Ovary (tissue), 9 donors: ENCODE results near the gene MTCH2. TPM values are rescaled to one million over a fixed set of nuclear protein-coding genes. Genes with fewer than 3 reads are reported as not detected.
A peak's percentile ranks its signal among the peaks of the same experiment; 100 is the strongest.

Experiments used
- DNase-seq, 5 donors: peaks; one replicate each; pipeline ENCODE4 v3.0.0-alpha.2; 2019 to 2020
- H3K27ac ChIP-seq, 2 donors: fragments of 200-600 bp; one replicate each; pipeline versions ENCODE4 v1.5.1 to v1.8.0; 2019 to 2022
- H3K27me3 ChIP-seq: fragments of 200-600 bp; one replicate; pipeline ENCODE4 v1.8.0; 2022
- H3K36me3 ChIP-seq: fragments of 200-600 bp; sonication (generic); one replicate; pipeline ENCODE4 v1.5.1; 2019
- H3K4me1 ChIP-seq: one replicate; pipeline ENCODE4 v1.8.1; 2013; ENCODE audit warnings: mild to moderate bottlenecking, moderate library complexity; ENCODE audit not compliant: insufficient read depth
- H3K4me3 ChIP-seq: fragments of 200-600 bp; sonication (generic); one replicate; pipeline ENCODE4 v1.5.1; 2017
- H3K9me3 ChIP-seq, 2 donors: fragments of 200-600 bp in 1 of 2; sonication (generic) in 1 of 2; one replicate each; pipeline versions ENCODE4 v1.5.1 to v1.8.1; 2013 to 2019; ENCODE audit warnings: mild to moderate bottlenecking in 1 of 2, moderate library complexity in 1 of 2
- CTCF ChIP-seq, 3 donors: fragments of 450-650 bp in 2 of 3; fragments of 200-600 bp in 1 of 3; IDR thresholded peaks; one replicate each; pipeline versions ENCODE4 v1.5.1 to v1.8.0; 2016 to 2022; ENCODE audit warnings: antibody characterized with exemption in 3 of 3, mild to moderate bottlenecking in 1 of 3
- EP300 ChIP-seq: sonication (generic); formaldehyde crosslinking; IDR thresholded peaks from one replicate; pipeline ENCODE4 v1.6.1; 2017; ENCODE audit warnings: antibody characterized with exemption
- POLR2A ChIP-seq: fragments of 450-650 bp; IDR thresholded peaks from one replicate; pipeline ENCODE4 v1.6.1; 2017; ENCODE audit warnings: antibody characterized with exemption, mild to moderate bottlenecking, moderate library complexity
- WGBS, 3 donors: extraction: QIAGEN DNeasy Blood & Tissue Kit in 1 of 3; methylation state at CpG; one replicate each; pipeline versions ENCODE4 v1.1.5 to v1.1.7; 2013 to 2017; 5-methylcytosine and 5-hydroxymethylcytosine counted together
- intact Hi-C, 4 donors: fragments of 100-400 bp; cut with DNase I; formaldehyde crosslinking; loops; one replicate each; pipeline versions ENCODE4 v1.11.0 to v1.15.1; 2022 to 2023
- polyA plus RNA-seq, 2 donors: library from polyadenylated mRNA; stranded (reverse); fragments of 200-250 nt in 1 of 2; fragments of 350-450 nt in 1 of 2; fragmentation: Illumina TruSeq in 1 of 2; extraction: RNeasy Lipid Tissue Mini Kit (QIAGEN cat#74804) in 1 of 2; gene quantifications; one replicate each; pipeline ENCODE4 v1.2.3, GENCODE V29; 2013 to 2014
- total RNA-seq, 7 donors: library from RNA; depleted of rRNA in 2 of 7; stranded (reverse); fragments of >200 nt in 2 of 7; fragmentation: NEBNext Ultra II Directional in 3 of 7; extraction: Animal tissue kit (Norgen Biotek cat#: 25700) in 3 of 7; gene quantifications; one replicate each; pipeline versions ENCODE4 v1.1.0 to v1.2.4, GENCODE V29; 2016 to 2023
- donor health status: DM: no; HTN: no; CAD: no; lungs with moderate emphysema.
- donor health status: DM: no; HTN: no; CAD: no.
- donor health status: Bipolar disorder and iron deficiency.
- donor health status: DM: yes; HTN: yes; CAD: no.
- donor health status: DM: no; HTN: no; CAD: no.
- donor health status: DM: yes; HTN: yes; CAD: no.

MTCH2 gene
- total and polyA plus RNA-seq, 9 donors: 13.0 to 51.2 (median 38.8) TPM

DNA sequence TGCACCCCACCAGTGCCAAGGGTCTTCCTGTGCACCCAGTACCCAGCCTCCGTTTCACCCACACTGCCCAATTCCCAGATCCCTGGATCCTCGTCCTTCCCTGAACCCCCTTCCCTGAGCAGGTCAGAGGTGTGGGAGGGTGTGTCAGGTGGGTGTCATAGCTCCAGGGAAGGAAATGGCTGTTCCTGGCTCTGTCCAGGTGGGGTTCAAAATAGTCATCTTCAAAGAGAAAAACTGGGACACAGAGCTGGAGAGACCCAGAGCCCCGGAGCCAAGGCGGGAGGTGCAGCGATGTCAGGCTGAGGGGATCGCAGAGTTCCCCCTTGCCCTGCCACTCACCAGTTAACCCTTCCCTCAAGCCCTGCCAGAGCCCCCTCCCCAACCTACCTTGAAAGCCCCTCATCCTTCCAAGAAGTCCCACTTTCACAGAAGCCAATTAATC is 48.8 kb downstream of the MTCH2 start:
- intact Hi-C loops: no loop called here
- H3K4me3 ChIP-seq: no peak overlapping the region
- TF ChIP-seq CTCF (IDR thresholded peaks at IDR 0.05): no peak
- no peak for TF ChIP-seq EP300
- TF ChIP-seq POLR2A: no peak
- H3K27me3 ChIP-seq: no peaks in the 10 kb centered on the region
- H3K36me3 ChIP-seq: no peaks in the 10 kb centered on the region
- no peak for DNase-seq
- no peaks in the 10 kb centered on the region for H3K9me3 ChIP-seq
- no peak overlapping the region for H3K27ac ChIP-seq
- H3K4me1 ChIP-seq: peaks cover 11% of the 10 kb centered on the region
- WGBS, 3 donors: 5 to 14% (median 8%) methylated on average over 6 of the region's 6 CpGs

GRCh38 chr11:47592970-47593369 is 49.4 kb downstream of the MTCH2 start:
- Histone ChIP-seq H3K27ac (no peak overlapping the region), H3K9me3 (no peaks in the 10 kb centered on the region), H3K4me1 (peaks cover 11% of the 10 kb centered on the region), H3K4me3 (no peak overlapping the region), H3K36me3 (no peaks in the 10 kb centered on the region), H3K27me3 (no peaks in the 10 kb centered on the region)
- no peak for DNase-seq
- intact Hi-C loops: no loop called here
- no peak for TF ChIP-seq CTCF (IDR thresholded peaks at IDR 0.05)
- no peak for TF ChIP-seq POLR2A
- TF ChIP-seq EP300: no peak
- WGBS, 3 donors: 71 to 73% (median 71%) methylated on average over 2 of the region's 2 CpGs

DNA sequence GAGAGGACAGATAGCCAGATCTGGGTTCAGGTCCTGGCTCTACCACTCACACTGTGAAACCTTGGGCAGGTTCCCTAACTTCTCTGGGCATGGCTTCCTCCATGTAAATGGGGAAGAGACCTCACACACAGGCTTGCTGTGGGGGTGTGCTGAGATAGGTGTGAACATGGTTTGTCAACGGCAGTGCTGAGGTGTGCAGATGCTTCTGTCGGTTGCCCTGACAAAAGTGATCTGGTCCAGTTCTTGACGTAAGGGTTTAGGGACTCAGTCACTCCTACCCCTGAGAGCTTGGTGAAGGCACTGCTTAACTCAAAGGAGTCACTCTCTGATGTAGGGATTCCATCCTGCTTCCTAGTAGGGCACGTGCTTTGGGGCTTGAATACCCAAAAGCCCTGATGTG is 50.1 kb downstream of the MTCH2 start:
- H3K36me3 ChIP-seq: no peaks in the 10 kb centered on the region
- H3K27ac ChIP-seq: no peak overlapping the region
- intact Hi-C loops: no loop called here
- 65 to 86% (median 78%) methylated on average over 4 of the region's 4 CpGs for WGBS, 3 donors
- peaks cover 11% of the 10 kb centered on the region for H3K4me1 ChIP-seq
- TF ChIP-seq EP300 (no peak), CTCF (IDR thresholded peaks at IDR 0.05) (no peak), POLR2A (no peak)
- DNase-seq: peak in 1 of 5 donors; percentile 16
- H3K9me3 ChIP-seq: no peaks in the 10 kb centered on the region
- no peak overlapping the region for H3K4me3 ChIP-seq
- H3K27me3 ChIP-seq: no peaks in the 10 kb centered on the region

DNA sequence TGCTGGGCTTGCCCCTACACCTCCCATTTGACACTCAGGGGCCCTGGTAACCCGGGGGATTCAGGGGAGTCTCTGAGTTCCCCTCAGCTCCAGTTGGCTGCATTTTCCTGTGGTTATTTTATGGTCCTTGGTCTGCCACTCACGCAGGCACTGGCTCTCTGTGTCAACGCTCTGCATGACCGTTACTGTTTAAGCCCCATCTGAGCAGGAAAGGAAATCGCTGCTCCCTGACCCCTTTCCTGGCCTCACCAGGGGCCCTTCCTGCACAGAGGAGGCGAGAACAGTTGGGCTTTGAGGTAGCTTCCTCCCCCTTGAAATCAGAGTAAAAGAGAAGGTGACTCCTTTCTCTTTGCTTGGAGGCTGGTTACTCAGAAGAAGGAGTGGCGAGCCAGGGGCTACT is 50.6 kb downstream of the MTCH2 start:
- TF ChIP-seq POLR2A: no peak
- no peak for TF ChIP-seq CTCF (IDR thresholded peaks at IDR 0.05)
- no peak for TF ChIP-seq EP300
- intact Hi-C loops: no loop called here
- Histone ChIP-seq H3K27me3 (no peaks in the 10 kb centered on the region), H3K4me3 (no peak overlapping the region), H3K27ac (no peak overlapping the region), H3K36me3 (no peaks in the 10 kb centered on the region), H3K4me1 (peaks cover 11% of the 10 kb centered on the region), H3K9me3 (no peaks in the 10 kb centered on the region)
- DNase-seq: peak in 1 of 5 donors; percentile 26
- WGBS, 3 donors: 66 to 73% (median 73%) methylated on average over 7 of the region's 7 CpGs
